Right cardiac atrium (tissue), 5 donors: Measurements from ENCODE around the gene DIAPH3. TPM values are rescaled to one million over a fixed set of nuclear protein-coding genes. Genes with fewer than 3 reads are reported as not detected.

Experiments
- ATAC-seq, 2 donors: fragments of 200-7000 bp; cut with Tn5 transposase; one replicate each; pipeline versions ENCODE4 v1.8.0 to v1.9.1; 2020; ENCODE audit warnings: moderate library complexity in 2 of 2, mild to moderate bottlenecking in 1 of 2
- DNase-seq, 3 donors: peaks; one replicate each; pipeline ENCODE4 v3.0.0-alpha.2; 2020
- H3K27ac ChIP-seq: one replicate; pipeline ENCODE4 v1.5.1; 2013; ENCODE audit warnings: mild to moderate bottlenecking, low read length, control low read depth, moderate library complexity
- H3K27me3 ChIP-seq: one replicate; pipeline ENCODE4 v1.6.1; 2013; ENCODE audit not compliant: control insufficient read depth, insufficient read depth
- H3K4me1 ChIP-seq: one replicate; pipeline ENCODE4 v1.6.1; 2013; ENCODE audit warnings: low read length; ENCODE audit not compliant: control insufficient read depth, insufficient read depth
- H3K4me3 ChIP-seq: one replicate; pipeline ENCODE4 v1.5.1; 2013; ENCODE audit warnings: low read length, control low read depth
- H3K9me3 ChIP-seq: one replicate; pipeline ENCODE4 v1.6.1; 2013; ENCODE audit warnings: low read length; ENCODE audit not compliant: control insufficient read depth
- WGBS: extraction: QIAGEN DNeasy Blood & Tissue Kit; methylation state at CpG from one replicate; pipeline ENCODE4 v1.1.7; 2013; 5-methylcytosine and 5-hydroxymethylcytosine counted together
- intact Hi-C, 4 donors: fragments of 100-400 bp; cut with DNase I; formaldehyde crosslinking; loops; one replicate each; pipeline versions ENCODE4 v1.11.0 to v1.14.0; 2022 to 2023
- polyA plus RNA-seq: library from polyadenylated mRNA; stranded (reverse); fragments of 200-250 nt; gene quantifications from one replicate; pipeline ENCODE4 v1.2.3, GENCODE V29; 2013
- total RNA-seq, 4 donors: library from RNA; stranded (reverse); fragmentation: NEBNext Ultra II Directional; extraction: Animal tissue kit (Norgen Biotek cat#: 25700); gene quantifications; one replicate each; pipeline ENCODE4 v1.2.1, GENCODE V29; 2021
- donor health status: healthy with polysubstance abuse.
- donor health status: DM: no; HTN: yes; CAD: no.
- donor health status: DM: no; HTN: no; CAD: no.
- donor health status: DM: no; HTN: yes; CAD: no; lungs with severe emphysema.
- donor health status: DM: yes; HTN: yes; CAD: no.

DIAPH3 gene
- total and polyA plus RNA-seq, 5 donors, result 0.09 to 0.46 (median 0.33) TPM

GRCh38 chr13:60019119-60019993 lies 144.4 kb downstream of the DIAPH3 start:
- H3K27me3 ChIP-seq, result no peaks in the 10 kb centered on the region
- H3K4me1 ChIP-seq, result no peaks in the 10 kb centered on the region
- WGBS, result 67% methylated on average over 6 of the region's 6 CpGs
- no peaks in the 10 kb centered on the region for H3K9me3 ChIP-seq
- DNase-seq (no peak), ATAC-seq (no peak)
- intact Hi-C loops, result no loop called here
- H3K27ac ChIP-seq, result no peak overlapping the region
- no peak overlapping the region for H3K4me3 ChIP-seq

- DNase-seq, result no peak
- H3K4me1 ChIP-seq, result no peaks in the 10 kb centered on the region
- no peak overlapping the region for H3K4me3 ChIP-seq
- intact Hi-C loops, result no loop called here
- H3K9me3 ChIP-seq, result no peaks in the 10 kb centered on the region
- H3K27ac ChIP-seq, result no peak overlapping the region
- 94% methylated on average over 1 of the region's 1 CpG for WGBS
- H3K27me3 ChIP-seq, result no peaks in the 10 kb centered on the region
- ATAC-seq, result no peak
Measured at GRCh38 chr13:60018536-60018935, 145.2 kb downstream of the DIAPH3 start.

- no peaks in the 10 kb centered on the region for H3K9me3 ChIP-seq
- H3K4me1 ChIP-seq, result no peaks in the 10 kb centered on the region
- no peak overlapping the region for H3K27ac ChIP-seq
- WGBS, result 90% methylated on average over 4 of the region's 4 CpGs
- H3K27me3 ChIP-seq, result no peaks in the 10 kb centered on the region
- H3K4me3 ChIP-seq, result no peak overlapping the region
- DNase-seq, result no peak
- intact Hi-C loops, result no loop called here
- ATAC-seq, result no peak
Measured at GRCh38 chr13:60016229-60016628, 147.5 kb downstream of the DIAPH3 start.

GRCh38 chr13:60013166-60013565 lies 150.6 kb downstream of the DIAPH3 start:
- WGBS, result 82% methylated on average over 6 of the region's 6 CpGs
- H3K9me3 ChIP-seq, result no peaks in the 10 kb centered on the region
- no peak overlapping the region for H3K4me3 ChIP-seq
- no peaks in the 10 kb centered on the region for H3K27me3 ChIP-seq
- no peak overlapping the region for H3K27ac ChIP-seq
- ATAC-seq, result no peak
- no peaks in the 10 kb centered on the region for H3K4me1 ChIP-seq
- no peak for DNase-seq
- intact Hi-C loops, result no loop called here

- DNase-seq (no peak), ATAC-seq (no peak)
- intact Hi-C loops, result no loop called here
- no peak overlapping the region for H3K4me3 ChIP-seq
- no peak overlapping the region for H3K27ac ChIP-seq
- no peaks in the 10 kb centered on the region for H3K9me3 ChIP-seq
- no peaks in the 10 kb centered on the region for H3K4me1 ChIP-seq
- H3K27me3 ChIP-seq, result no peaks in the 10 kb centered on the region
- 88% methylated on average over 1 of the region's 1 CpG for WGBS
Measured at GRCh38 chr13:60012488-60012887, 151.2 kb downstream of the DIAPH3 start.

- no peaks in the 10 kb centered on the region for H3K9me3 ChIP-seq
- DNase-seq (peak in 1 of 3 donors; percentile 60), ATAC-seq (no peak)
- no peaks in the 10 kb centered on the region for H3K27me3 ChIP-seq
- intact Hi-C loops, result loop anchor here in 1 of 4 donors (10.0 kb wide), 1 partner anchor 425 kb away; no protein-coding TSS in a partner anchor
- H3K4me3 ChIP-seq, result no peak overlapping the region
- H3K4me1 ChIP-seq, result no peaks in the 10 kb centered on the region
- 63% methylated on average over 6 of the region's 6 CpGs for WGBS
- H3K27ac ChIP-seq, result no peak overlapping the region
Measured at GRCh38 chr13:60009300-60010253, 154.2 kb downstream of the DIAPH3 start.

- no peaks in the 10 kb centered on the region for H3K4me1 ChIP-seq
- no peaks in the 10 kb centered on the region for H3K9me3 ChIP-seq
- ATAC-seq, result no peak
- DNase-seq, result no peak
- H3K27me3 ChIP-seq, result no peaks in the 10 kb centered on the region
- no peak overlapping the region for H3K4me3 ChIP-seq
- intact Hi-C loops, result loop anchor here in 1 of 4 donors (10.0 kb wide), 1 partner anchor 433 kb away; no protein-coding TSS in a partner anchor
- no peak overlapping the region for H3K27ac ChIP-seq
- whole genome bisulfite sequencing, result 94% methylated on average over 2 of the region's 2 CpGs
Measured at GRCh38 chr13:60001889-60002288, 161.8 kb downstream of the DIAPH3 start.

GRCh38 chr13:60000976-60001375 lies 162.8 kb downstream of the DIAPH3 start:
- Histone ChIP-seq H3K9me3 (no peaks in the 10 kb centered on the region), H3K27ac (no peak overlapping the region), H3K4me3 (no peak overlapping the region), H3K4me1 (no peaks in the 10 kb centered on the region), H3K27me3 (no peaks in the 10 kb centered on the region)
- DNase-seq (no peak), ATAC-seq (no peak)
- intact Hi-C loops, result loop anchor here in 1 of 4 donors (10.0 kb wide), 1 partner anchor 434 kb away; no protein-coding TSS in a partner anchor

- Histone ChIP-seq H3K4me1 (no peaks in the 10 kb centered on the region), H3K9me3 (no peaks in the 10 kb centered on the region), H3K27ac (no peak overlapping the region), H3K27me3 (no peaks in the 10 kb centered on the region), H3K4me3 (no peak overlapping the region)
- no peak for DNase-seq
- no peak for ATAC-seq
- intact Hi-C loops, result loop anchor here in 1 of 4 donors (10.0 kb wide), 1 partner anchor 435 kb away; no protein-coding TSS in a partner anchor
Measured at GRCh38 chr13:60000081-60000480, 163.6 kb downstream of the DIAPH3 start.

GRCh38 chr13:59997976-59998375 lies 165.8 kb downstream of the DIAPH3 start:
- Histone ChIP-seq H3K27ac (no peak overlapping the region), H3K4me3 (no peak overlapping the region), H3K9me3 (no peaks in the 10 kb centered on the region), H3K27me3 (no peaks in the 10 kb centered on the region), H3K4me1 (no peaks in the 10 kb centered on the region)
- intact Hi-C loops, result no loop called here
- DNase-seq (no peak), ATAC-seq (no peak)
- WGBS, result 92% methylated on average over 1 of the region's 1 CpG

- Histone ChIP-seq H3K27ac (no peak overlapping the region), H3K4me3 (no peak overlapping the region), H3K9me3 (no peaks in the 10 kb centered on the region), H3K4me1 (no peaks in the 10 kb centered on the region), H3K27me3 (no peaks in the 10 kb centered on the region)
- ATAC-seq, result no peak
- no peak for DNase-seq
- intact Hi-C loops, result no loop called here
- 89% methylated on average over 6 of the region's 6 CpGs for WGBS
Measured at GRCh38 chr13:59996461-59996980, 167.2 kb downstream of the DIAPH3 start.
